Medulla oblongata (tissue), 1 donor: ENCODE results near the gene HMGXB3.

Experiments used
- DNase-seq: peaks from one replicate; pipeline ENCODE4 v3.0.0-alpha.2; 2015; ENCODE audit errors: extremely low spot score

HMGXB3 gene

DNA sequence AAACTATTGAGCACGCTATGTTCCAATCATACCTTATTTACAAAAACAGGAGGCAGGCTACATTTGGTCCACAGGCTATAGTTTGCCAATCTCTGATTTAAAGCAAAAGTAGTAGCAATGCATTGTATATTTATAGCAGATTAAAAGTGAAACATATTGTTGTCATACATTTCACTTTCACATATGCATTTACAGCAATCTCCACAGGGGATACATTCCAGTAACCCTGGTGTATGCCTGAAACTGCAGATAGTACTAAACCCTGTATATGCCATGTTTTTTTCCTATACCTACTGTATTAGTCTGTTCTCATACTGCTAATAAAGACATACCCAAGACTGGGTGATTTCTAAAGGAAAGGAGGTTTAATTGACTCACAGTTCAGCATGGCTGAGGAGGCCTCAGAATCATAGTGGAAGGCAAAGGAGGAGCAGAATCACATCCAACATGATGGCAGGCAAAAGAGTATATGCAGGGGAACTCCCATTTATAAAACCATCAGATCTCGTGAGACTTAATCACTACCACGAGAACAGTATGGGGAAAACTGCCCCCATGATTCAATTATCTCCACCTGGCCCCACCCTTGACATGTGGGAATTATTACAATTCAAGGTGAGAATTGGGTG, 91.7 kb downstream of the HMGXB3 start:
- no peak for DNase-seq

- no peak for DNase-seq
These were observed 96.6 kb downstream of the HMGXB3 start for GRCh38 chr5:150097152-150097551.

DNA sequence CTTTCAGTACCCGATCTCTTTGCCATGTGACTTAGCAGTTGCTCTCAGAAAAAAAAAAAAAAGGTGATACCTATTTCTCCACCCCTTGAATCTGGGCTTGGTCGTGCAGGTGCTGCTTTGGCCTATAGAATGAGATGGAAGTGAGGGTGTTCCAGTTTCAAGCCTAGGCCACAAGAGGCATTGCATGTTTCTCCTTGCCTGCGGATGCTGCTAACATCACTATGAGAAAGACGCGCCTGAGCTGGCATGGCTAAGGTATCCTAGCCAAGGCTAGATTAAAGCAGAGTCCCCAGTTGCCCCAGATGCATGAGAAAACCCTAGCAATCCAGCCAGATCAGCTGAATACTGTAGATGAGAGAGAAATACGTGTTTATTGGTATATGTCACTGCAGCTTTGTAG, 100.5 kb downstream of the HMGXB3 start:
- no peak for DNase-seq
